Fibroblast of mammary gland (primary cell): ENCODE data around the gene HLF.

Experiments used
- DNase-seq: peaks from one replicate; pipeline ENCODE4 v3.0.0-alpha.2; 2010; ENCODE audit warnings: low read depth
- H3K4me3 ChIP-seq: 2 replicates; pipeline ENCODE4 v1.5.1; 2011; ENCODE audit warnings: low read depth, mild to moderate bottlenecking, low read length, moderate library complexity; ENCODE audit not compliant: control insufficient read depth
- CTCF ChIP-seq: conservative IDR thresholded peaks from 2 replicates; pipeline ENCODE4 v1.5.1; 2011; ENCODE audit warnings: low read depth, low read length, inconsistent platforms; ENCODE audit not compliant: control insufficient read depth, insufficient read depth

The HLF gene

GRCh38 chr17:55354010-55354409, 89.2 kb downstream of the HLF start:
- DNase-seq = no peak
- H3K4me3 ChIP-seq = no peak overlapping the region
- no peak for TF ChIP-seq CTCF

GRCh38 chr17:55354941-55355340, 90.2 kb downstream of the HLF start:
- TF ChIP-seq CTCF = no peak
- no peak for DNase-seq
- no peak overlapping the region for H3K4me3 ChIP-seq

- peak; percentile 71 for DNase-seq
- no peak overlapping the region for H3K4me3 ChIP-seq
- TF ChIP-seq CTCF = peak; percentile 66
These were observed 91.9 kb downstream of the HLF start for GRCh38 chr17:55356434-55357328.

GRCh38 chr17:55360971-55361370, 96.2 kb downstream of the HLF start:
- no peak for DNase-seq
- no peak overlapping the region for H3K4me3 ChIP-seq
- TF ChIP-seq CTCF = no peak

GRCh38 chr17:55363033-55363432, 98.3 kb downstream of the HLF start:
- DNase-seq = no peak
- H3K4me3 ChIP-seq = no peak overlapping the region
- TF ChIP-seq CTCF = no peak

GRCh38 chr17:55366020-55366481, 101.3 kb downstream of the HLF start:
- no peak for TF ChIP-seq CTCF
- DNase-seq = no peak
- no peak overlapping the region for H3K4me3 ChIP-seq
